ENCODE data around the gene ACADM.
"Not testable (repeated sequence)": the region's sequence is repeated elsewhere in the genome, so short reads cannot be mapped to it uniquely, and the experiment has no call there.

ACADM gene

DNA sequence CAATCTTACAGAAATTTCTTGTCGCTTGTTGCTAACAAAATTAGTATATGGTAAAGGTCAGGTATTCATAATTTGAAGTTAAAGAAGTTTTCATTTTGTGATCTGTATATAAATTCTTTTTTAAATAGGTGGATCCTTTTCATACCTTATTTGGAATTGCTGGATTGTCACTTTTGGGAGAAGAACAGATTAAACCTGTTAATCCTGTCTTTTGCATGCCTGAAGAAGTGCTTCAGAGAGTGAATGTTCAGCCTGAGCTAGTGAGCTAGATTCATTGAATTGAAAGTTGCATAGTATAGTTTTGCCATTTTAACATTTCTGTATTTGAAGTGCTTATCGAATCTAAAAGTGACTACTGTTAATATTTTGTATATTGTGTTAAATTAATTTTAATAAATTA, 69.9 kb downstream of the ACADM start:
- DNase-seq (ENCODE audit: low read depth): no peak

- no peak for DNase-seq (ENCODE audit: low read depth)
Measured at GRCh38 chr1:75795703-75796193, 71.2 kb downstream of the ACADM start.

DNA sequence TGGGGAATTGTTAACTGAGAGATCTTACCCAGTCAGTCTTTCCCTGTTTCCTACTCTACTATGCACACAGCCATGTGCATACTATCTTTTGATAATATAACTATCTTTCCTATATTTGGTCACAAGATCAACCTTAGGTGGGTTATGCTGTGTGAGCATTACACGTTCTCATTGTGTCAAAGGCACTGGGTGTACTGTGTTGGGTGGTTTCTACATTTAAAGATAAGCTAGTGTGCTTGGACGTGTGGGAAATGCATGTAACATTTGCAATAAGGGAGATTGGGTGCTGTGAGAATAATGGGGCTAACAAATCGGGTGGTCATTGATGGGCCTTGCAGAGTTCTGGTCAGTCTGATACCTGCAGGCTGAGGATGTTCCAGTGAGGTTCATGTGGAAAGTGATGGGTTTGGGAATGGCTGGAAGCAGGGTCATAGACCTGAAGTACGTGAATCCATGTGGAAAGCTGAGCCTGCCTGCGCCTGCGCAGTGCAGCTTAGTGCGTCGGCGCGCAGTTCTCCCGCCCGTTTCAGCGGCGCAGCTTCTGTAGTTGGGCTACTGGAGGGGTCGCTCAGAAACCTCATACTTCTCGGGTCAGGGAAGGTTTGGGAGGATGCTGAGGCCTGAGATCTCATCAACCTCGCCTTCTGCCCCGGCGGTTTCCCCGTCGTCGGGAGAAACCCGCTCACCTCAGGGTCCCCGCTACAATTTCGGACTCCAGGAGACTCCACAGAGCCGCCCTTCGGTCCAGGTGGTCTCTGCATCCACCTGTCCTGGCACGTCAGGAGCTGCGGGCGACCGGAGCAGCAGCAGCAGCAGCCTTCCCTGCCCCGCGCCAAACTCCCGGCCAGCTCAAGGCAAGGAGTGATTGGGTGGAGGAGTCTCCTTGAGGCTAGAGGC, 72.1 kb downstream of the ACADM start, which contains the start of gene MSH4:
MSH4 (plus strand) TSS at position 507 of the 897 bp plus-strand sequence; CDS start at position 611, 104 bp downstream.
- DNase-seq (ENCODE audit: low read depth): no peak

DNA sequence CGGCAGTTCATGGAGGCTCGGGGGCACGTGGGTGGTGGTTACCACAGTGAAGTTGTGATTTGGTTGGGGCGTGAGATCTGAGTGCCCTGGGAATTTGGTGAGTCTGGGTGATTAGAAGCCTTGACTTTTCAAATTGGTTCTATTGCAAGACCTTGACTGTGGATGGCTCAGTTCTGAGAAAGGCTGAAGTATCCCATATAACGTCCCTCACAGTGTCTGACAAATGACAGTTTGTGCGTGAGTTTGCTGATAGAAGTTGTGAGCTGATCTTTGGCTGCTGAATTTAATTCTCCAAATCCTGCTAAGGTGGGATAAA, 72.7 kb downstream of the ACADM start:
- no peak for DNase-seq (ENCODE audit: low read depth)

- no peak for DNase-seq (ENCODE audit: low read depth)
Measured at GRCh38 chr1:75797606-75798216, 73.2 kb downstream of the ACADM start.

DNA sequence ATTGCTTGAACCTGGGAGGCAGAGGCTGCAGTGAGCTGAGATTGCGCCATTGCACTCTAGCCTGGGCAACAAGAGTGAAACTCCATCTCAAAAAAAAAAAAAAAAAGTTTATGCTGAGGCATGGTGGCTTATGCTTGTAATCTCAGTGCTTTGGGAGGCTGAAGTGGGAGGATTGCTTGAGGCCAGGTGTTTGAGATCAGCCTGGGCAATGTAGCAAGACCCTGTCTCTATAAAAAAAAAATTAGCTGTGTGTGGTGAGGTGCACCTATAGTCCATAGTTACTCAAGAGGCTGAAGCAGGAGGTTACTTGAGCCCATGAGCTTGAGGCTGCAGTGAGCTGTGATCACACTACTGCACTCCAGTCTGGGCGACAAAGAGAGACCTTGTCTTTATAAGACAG, 77.0 kb downstream of the ACADM start:
- not testable (repeated sequence) for DNase-seq (ENCODE audit: low read depth)

DNA sequence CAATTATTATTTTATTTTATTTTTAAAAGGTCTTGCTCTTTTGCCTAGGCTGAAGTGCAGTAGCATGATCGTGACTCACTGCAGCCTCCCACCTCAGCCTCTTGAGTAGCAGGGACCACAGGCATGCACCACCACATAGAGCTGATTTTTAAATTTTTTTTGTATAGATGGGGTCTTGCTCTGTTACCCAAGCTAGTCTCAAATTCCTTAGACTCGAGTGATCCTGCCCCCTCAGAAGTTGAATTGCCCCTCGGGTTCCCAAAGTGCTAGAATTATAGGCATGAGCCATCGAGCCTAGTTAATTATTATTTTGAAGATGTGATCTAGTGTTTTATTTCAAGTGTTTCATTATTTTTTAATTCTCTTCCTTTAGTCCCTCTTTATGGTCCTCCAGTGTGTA, 84.4 kb downstream of the ACADM start:
- no peak for DNase-seq (ENCODE audit: low read depth)

DNA sequence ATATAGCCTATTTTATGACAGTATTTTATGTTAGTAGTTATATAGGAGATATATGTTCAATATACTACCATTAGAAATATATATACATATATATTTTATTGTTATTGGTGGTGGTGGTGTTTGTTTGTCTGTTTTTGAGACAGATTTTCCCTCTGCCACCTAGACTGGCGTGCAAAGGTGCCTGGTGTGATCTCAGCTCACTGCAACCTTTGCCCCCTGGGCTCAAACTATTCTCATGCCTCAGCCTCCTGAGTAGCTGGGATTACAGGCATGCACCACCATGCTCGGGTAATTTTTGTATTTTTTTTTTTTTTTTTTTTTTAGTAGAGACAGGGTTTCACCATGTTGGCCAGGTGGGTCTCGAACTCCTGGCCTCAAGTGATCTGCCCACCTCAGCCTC, 85.6 kb downstream of the ACADM start:
- DNase-seq (ENCODE audit: low read depth): not testable (repeated sequence)

GRCh38 chr1:75811211-75811981, 86.9 kb downstream of the ACADM start:
- peak; percentile 35 for DNase-seq (ENCODE audit: low read depth)

GRCh38 chr1:75812065-75812464, 87.6 kb downstream of the ACADM start:
- no peak for DNase-seq (ENCODE audit: low read depth)
